IPS-20b (cell line): ENCODE measurements around the gene CDC16.

Experiments
- H3K27ac ChIP-seq: one replicate; pipeline ENCODE4 v1.5.1; 2013; ENCODE audit warnings: low read length
- H3K27me3 ChIP-seq: 2 replicates; pipeline ENCODE4 v1.6.1; 2013; ENCODE audit warnings: mild to moderate bottlenecking, low read length, inconsistent platforms; ENCODE audit not compliant: insufficient read depth
- H3K36me3 ChIP-seq: 2 replicates; pipeline ENCODE4 v1.6.1; 2013; ENCODE audit warnings: low read depth, mild to moderate bottlenecking, inconsistent platforms, low read length, moderate library complexity; ENCODE audit not compliant: insufficient read depth
- H3K4me1 ChIP-seq: 2 replicates; pipeline ENCODE4 v1.6.1; 2013; ENCODE audit warnings: mild to moderate bottlenecking, control low read depth, inconsistent platforms, low read length, moderate library complexity; ENCODE audit not compliant: insufficient read depth
- H3K4me3 ChIP-seq: 2 replicates; pipeline ENCODE4 v1.5.1; 2013; ENCODE audit warnings: mild to moderate bottlenecking, low read length, inconsistent platforms
- H3K9ac ChIP-seq: 2 replicates; pipeline ENCODE4 v1.6.1; 2013; ENCODE audit warnings: low read depth, mild to moderate bottlenecking, inconsistent platforms, low read length, moderate library complexity
- H3K9me3 ChIP-seq: 2 replicates; pipeline ENCODE4 v1.6.1; 2013; ENCODE audit warnings: mild to moderate bottlenecking, low read depth, low read length, inconsistent platforms; ENCODE audit not compliant: insufficient read depth

CDC16 gene

DNA sequence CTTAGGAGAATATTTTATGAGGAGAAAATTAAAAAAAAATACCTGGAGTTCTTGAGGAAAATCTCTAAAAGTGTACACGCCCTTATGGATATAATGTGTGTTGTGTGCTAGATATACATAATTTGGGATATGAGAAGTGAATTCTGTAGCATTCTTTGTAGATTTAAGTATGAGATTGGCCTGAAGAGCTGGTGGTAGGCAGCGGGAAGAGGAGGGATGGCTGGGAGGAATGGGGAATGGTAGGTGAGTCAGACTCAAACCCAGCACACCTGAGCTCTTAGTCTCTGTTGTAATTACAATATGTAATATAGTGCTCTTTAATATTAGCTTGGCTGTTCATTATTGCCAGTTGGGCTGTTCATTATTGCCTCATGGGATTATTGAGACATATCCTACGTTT, 86.6 kb downstream of the CDC16 start:
- Histone ChIP-seq H3K27me3 (no peaks in the 10 kb centered on the region), H3K9ac (no peak overlapping the region), H3K4me1 (no peaks in the 10 kb centered on the region), H3K4me3 (no peak overlapping the region), H3K9me3 (no peaks in the 10 kb centered on the region), H3K27ac (no peak overlapping the region), H3K36me3 (peaks cover 66% of the 10 kb centered on the region)
